Tibial nerve (tissue), 4 donors: ENCODE results near the gene TMEM138.

ENCODE experiments used
- CTCF ChIP-seq, 5 experiments: fragments of 200-600 bp in 3 of 5; fragments of 450-650 bp in 2 of 5; sonication (generic) in 3 of 5; IDR thresholded peaks; one replicate each; pipeline ENCODE4 v1.5.1; 2016 to 2019; ENCODE audit warnings: antibody characterized with exemption in 5 of 5, mild to moderate bottlenecking in 3 of 5, moderate library complexity in 2 of 5
- EP300 ChIP-seq, 2 donors: sonication (generic); formaldehyde crosslinking; IDR thresholded peaks; one replicate each; pipeline ENCODE4 v1.6.1; 2017; ENCODE audit warnings: antibody characterized with exemption in 2 of 2, mild to moderate bottlenecking in 1 of 2
- POLR2A ChIP-seq, 2 donors: fragments of 450-650 bp; IDR thresholded peaks; one replicate each; pipeline ENCODE4 v1.6.1; 2017; ENCODE audit warnings: antibody characterized with exemption in 2 of 2, mild to moderate bottlenecking in 2 of 2, moderate library complexity in 2 of 2

DNA sequence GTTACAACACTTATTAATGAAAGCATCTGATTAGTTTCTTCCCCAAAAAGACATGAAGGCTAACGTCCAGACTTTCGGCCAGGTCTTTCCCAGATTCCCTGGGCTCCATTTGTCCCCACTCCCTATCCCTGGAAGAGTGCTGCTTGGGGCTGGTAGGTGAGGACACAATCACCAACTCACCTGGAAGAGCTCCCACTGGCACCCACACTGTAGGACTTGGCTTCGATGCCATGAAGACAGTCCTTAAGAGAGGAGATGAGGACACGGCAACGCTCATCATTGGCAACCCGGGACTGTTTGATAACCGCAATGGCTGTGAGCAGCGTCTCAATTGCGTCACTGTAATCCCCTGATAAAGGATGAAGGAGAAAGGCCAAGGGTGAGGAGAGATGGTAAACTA, 49.4 kb downstream of the TMEM138 start:
- no peak for TF ChIP-seq CTCF (IDR thresholded peaks at IDR 0.05)
- no peak for TF ChIP-seq POLR2A (IDR thresholded peaks at IDR 0.05)
- no peak for TF ChIP-seq EP300 (IDR thresholded peaks at IDR 0.05)
